GM23338 (cell line): ENCODE data around the gene SPCS1.
A peak's percentile ranks its signal among the peaks of the same experiment; 100 is the strongest.

Source experiments
- CREB1 ChIP-seq: fragments of 250-450 bp; sonication (Bioruptor Pico); IDR thresholded peaks from 2 replicates; pipeline ENCODE4 v1.5.0; 2020; ENCODE audit warnings: low read depth, mild to moderate bottlenecking, moderate library complexity
- ETS1 ChIP-seq: IDR thresholded peaks from 2 replicates; pipeline ENCODE4 v1.6.1; 2016; ENCODE audit warnings: antibody characterized with exemption
- EZH2 ChIP-seq: fragments of 200-600 bp; sonication (generic); IDR thresholded peaks from one replicate; pipeline ENCODE4 v1.8.0; 2017; ENCODE audit warnings: antibody characterized with exemption, mild to moderate bottlenecking, low read depth; ENCODE audit not compliant: unreplicated experiment
- EZH2phosphoT487 ChIP-seq: fragments of 200-600 bp; sonication (generic); IDR thresholded peaks from one replicate; pipeline ENCODE4 v1.8.1; 2018; ENCODE audit warnings: antibody characterized with exemption; ENCODE audit not compliant: unreplicated experiment
- JUNB ChIP-seq: IDR thresholded peaks from one replicate; pipeline ENCODE4 v1.6.1; 2016; ENCODE audit warnings: antibody characterized with exemption; ENCODE audit not compliant: unreplicated experiment
- NANOG ChIP-seq: IDR thresholded peaks from 2 replicates; pipeline ENCODE4 v1.6.1; 2016; ENCODE audit warnings: antibody characterized with exemption, borderline replicate concordance
- POLR2AphosphoS5 ChIP-seq: IDR thresholded peaks from 2 replicates; pipeline ENCODE4 v1.6.1; 2016; ENCODE audit warnings: antibody characterized with exemption, low read depth
- STAT1 ChIP-seq: IDR thresholded peaks from one replicate; pipeline ENCODE4 v1.6.1; 2016; ENCODE audit warnings: antibody characterized with exemption; ENCODE audit not compliant: unreplicated experiment
- ZNF114 ChIP-seq: fragments of 250-450 bp; sonication (Bioruptor Pico); IDR thresholded peaks from 2 replicates; pipeline ENCODE4 v1.5.0; 2020; ENCODE audit warnings: mild to moderate bottlenecking, moderate library complexity
- ZNF331 ChIP-seq: fragments of 250-450 bp; sonication (Bioruptor Pico); IDR thresholded peaks from 2 replicates; pipeline ENCODE4 v1.5.0; 2020; ENCODE audit warnings: low read depth, mild to moderate bottlenecking, moderate library complexity
- TF ChIP-seq, protein P1 (sequence below), 2 experiments: fragments of 200-600 bp in 1 of 2; sonication (generic) in 1 of 2; conservative IDR thresholded peaks; 2 replicates each; pipeline versions ENCODE4 v1.5.1 to v1.6.1; 2016 to 2017; ENCODE audit warnings: antibody characterized with exemption in 2 of 2, low read depth in 2 of 2, mild to moderate bottlenecking in 2 of 2, moderate library complexity in 1 of 2
- TF ChIP-seq, protein P2 (sequence below): IDR thresholded peaks from one replicate; pipeline ENCODE4 v1.6.1; 2018; ENCODE audit warnings: antibody characterized with exemption; ENCODE audit not compliant: unreplicated experiment

DNA sequence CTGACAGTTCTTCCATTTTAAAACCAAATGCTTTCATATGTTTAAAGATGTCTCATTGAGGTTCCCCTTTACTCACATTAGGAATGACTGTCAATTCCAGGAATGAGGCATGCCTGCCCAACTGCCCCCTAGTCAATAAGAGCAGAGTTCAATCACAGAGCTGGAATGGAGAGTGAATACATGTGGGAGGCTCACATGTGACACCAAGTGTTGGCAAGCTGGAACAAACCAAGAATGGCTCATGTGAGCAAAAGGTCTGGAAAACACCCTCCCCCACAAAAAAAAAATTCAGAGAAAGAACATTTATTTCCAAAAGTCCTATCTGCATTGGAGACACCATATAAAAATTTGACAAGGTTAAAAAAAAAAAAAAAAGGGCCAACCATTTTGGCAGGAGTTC lies 23.9 kb upstream of the SPCS1 start:
- TF ChIP-seq, protein P1, sequence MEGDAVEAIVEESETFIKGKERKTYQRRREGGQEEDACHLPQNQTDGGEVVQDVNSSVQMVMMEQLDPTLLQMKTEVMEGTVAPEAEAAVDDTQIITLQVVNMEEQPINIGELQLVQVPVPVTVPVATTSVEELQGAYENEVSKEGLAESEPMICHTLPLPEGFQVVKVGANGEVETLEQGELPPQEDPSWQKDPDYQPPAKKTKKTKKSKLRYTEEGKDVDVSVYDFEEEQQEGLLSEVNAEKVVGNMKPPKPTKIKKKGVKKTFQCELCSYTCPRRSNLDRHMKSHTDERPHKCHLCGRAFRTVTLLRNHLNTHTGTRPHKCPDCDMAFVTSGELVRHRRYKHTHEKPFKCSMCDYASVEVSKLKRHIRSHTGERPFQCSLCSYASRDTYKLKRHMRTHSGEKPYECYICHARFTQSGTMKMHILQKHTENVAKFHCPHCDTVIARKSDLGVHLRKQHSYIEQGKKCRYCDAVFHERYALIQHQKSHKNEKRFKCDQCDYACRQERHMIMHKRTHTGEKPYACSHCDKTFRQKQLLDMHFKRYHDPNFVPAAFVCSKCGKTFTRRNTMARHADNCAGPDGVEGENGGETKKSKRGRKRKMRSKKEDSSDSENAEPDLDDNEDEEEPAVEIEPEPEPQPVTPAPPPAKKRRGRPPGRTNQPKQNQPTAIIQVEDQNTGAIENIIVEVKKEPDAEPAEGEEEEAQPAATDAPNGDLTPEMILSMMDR (conservative IDR thresholded peaks at IDR 0.05; ENCODE audit: low read depth in 2 of 2) = peak in 1 of 2 experiments; percentile 40; a peak in 2 of 4 replicates
- TF ChIP-seq POLR2AphosphoS5 = no peak
- no peak for TF ChIP-seq CREB1 (CRISPR knock-in tag)
- no peak for TF ChIP-seq ETS1
- no peak for TF ChIP-seq JUNB
- TF ChIP-seq EZH2 = no peak
- no peak for TF ChIP-seq NANOG
- TF ChIP-seq, protein P2, sequence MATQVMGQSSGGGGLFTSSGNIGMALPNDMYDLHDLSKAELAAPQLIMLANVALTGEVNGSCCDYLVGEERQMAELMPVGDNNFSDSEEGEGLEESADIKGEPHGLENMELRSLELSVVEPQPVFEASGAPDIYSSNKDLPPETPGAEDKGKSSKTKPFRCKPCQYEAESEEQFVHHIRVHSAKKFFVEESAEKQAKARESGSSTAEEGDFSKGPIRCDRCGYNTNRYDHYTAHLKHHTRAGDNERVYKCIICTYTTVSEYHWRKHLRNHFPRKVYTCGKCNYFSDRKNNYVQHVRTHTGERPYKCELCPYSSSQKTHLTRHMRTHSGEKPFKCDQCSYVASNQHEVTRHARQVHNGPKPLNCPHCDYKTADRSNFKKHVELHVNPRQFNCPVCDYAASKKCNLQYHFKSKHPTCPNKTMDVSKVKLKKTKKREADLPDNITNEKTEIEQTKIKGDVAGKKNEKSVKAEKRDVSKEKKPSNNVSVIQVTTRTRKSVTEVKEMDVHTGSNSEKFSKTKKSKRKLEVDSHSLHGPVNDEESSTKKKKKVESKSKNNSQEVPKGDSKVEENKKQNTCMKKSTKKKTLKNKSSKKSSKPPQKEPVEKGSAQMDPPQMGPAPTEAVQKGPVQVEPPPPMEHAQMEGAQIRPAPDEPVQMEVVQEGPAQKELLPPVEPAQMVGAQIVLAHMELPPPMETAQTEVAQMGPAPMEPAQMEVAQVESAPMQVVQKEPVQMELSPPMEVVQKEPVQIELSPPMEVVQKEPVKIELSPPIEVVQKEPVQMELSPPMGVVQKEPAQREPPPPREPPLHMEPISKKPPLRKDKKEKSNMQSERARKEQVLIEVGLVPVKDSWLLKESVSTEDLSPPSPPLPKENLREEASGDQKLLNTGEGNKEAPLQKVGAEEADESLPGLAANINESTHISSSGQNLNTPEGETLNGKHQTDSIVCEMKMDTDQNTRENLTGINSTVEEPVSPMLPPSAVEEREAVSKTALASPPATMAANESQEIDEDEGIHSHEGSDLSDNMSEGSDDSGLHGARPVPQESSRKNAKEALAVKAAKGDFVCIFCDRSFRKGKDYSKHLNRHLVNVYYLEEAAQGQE = no peak
- no peak for TF ChIP-seq EZH2phosphoT487
- no peak for TF ChIP-seq STAT1
- TF ChIP-seq ZNF114 (CRISPR knock-in tag) = no peak
- no peak for TF ChIP-seq ZNF331 (CRISPR knock-in tag)
